Activated gamma-delta T cell treated with Interleukin-2 at 50 U/mL for 16 hours (primary cell): ENCODE results near the gene ZNF778.

Experiments used
- DNase-seq: peaks from one replicate; pipeline ENCODE4 v3.0.0-alpha.2; 2020

ZNF778 gene

GRCh38 chr16:89194340-89195311 is 22.9 kb upstream of the ZNF778 start:
- no peak for DNase-seq

GRCh38 chr16:89195521-89196171 is 21.9 kb upstream of the ZNF778 start:
- DNase-seq = no peak

GRCh38 chr16:89197033-89197632 is 20.4 kb upstream of the ZNF778 start:
- no peak for DNase-seq

GRCh38 chr16:89197633-89198416 is 19.7 kb upstream of the ZNF778 start:
- no peak for DNase-seq

- DNase-seq = no peak
These were observed 18.9 kb upstream of the ZNF778 start for GRCh38 chr16:89198417-89199240.

- DNase-seq = no peak
These were observed 18.0 kb upstream of the ZNF778 start for GRCh38 chr16:89199241-89200123.

- DNase-seq = no peak
These were observed 17.2 kb upstream of the ZNF778 start, which contains the start of gene SLC22A31 for GRCh38 chr16:89200124-89200849. SLC22A31 (minus strand) TSS chr16:89200537; CDS start chr16:89200501, 36 bp downstream.

GRCh38 chr16:89200850-89201411 is 16.6 kb upstream of the ZNF778 start:
- DNase-seq = no peak

GRCh38 chr16:89201439-89202377 is 15.8 kb upstream of the ZNF778 start:
- peak; percentile 71 for DNase-seq

- no peak for DNase-seq
These were observed 14.9 kb upstream of the ZNF778 start for GRCh38 chr16:89202422-89203215.

- no peak for DNase-seq
These were observed 9.5 kb upstream of the ZNF778 start for GRCh38 chr16:89207993-89208392.

- DNase-seq = no peak
These were observed 7.9 kb upstream of the ZNF778 start for GRCh38 chr16:89209522-89210044.

- no peak for DNase-seq
These were observed 7.2 kb upstream of the ZNF778 start for GRCh38 chr16:89210165-89210903.

GRCh38 chr16:89210904-89211515 is 6.5 kb upstream of the ZNF778 start:
- no peak for DNase-seq

- DNase-seq = peak; percentile 84
These were observed 977 bp upstream of the ZNF778 start for GRCh38 chr16:89216315-89217137.

GRCh38 chr16:89217138-89217387 is 440 bp upstream of the ZNF778 start:
- no peak for DNase-seq
